ENCODE results near the gene TPRA1. TPM values are rescaled to one million over a fixed set of nuclear protein-coding genes. Genes with fewer than 3 reads are reported as not detected.

TPRA1 gene
- total and polyA plus RNA-seq, 7 experiments from 2014 or later: 13.6 to 33.8 (median 24.5) TPM

GRCh38 chr3:127544192-127544802 lies 46.2 kb downstream of the TPRA1 start:
- peak; percentile 69 for ATAC-seq
- peaks cover 4 to 13% (median 12%) of the 10 kb centered on the region in 7 donors for H3K4me1 Mint-ChIP-seq
- no peak overlapping the region for H3K27ac ChIP-seq (ENCODE audit: low read depth, low read length)
- H3K36me3 ChIP-seq (ENCODE audit: control insufficient read depth in 2 of 3, insufficient read depth in 3 of 3, low read length in 3 of 3): no peaks in the 10 kb centered on the region
- ChIA-PET POLR2A (no interaction called here), CTCF (interaction anchor here (0.6 to 1.7 kb wide), 4 partner anchors 31 to 866 kb away, joined by 3 to 6 read pairs (median 4); no protein-coding TSS in a partner anchor)
- H3K27me3 ChIP-seq (ENCODE audit: control insufficient read depth in 2 of 2, insufficient read depth in 2 of 2, low read length in 2 of 2): no peaks in the 10 kb centered on the region
- no peak overlapping the region for H3K27ac Mint-ChIP-seq
- H3K9me3 Mint-ChIP-seq: no peaks in the 10 kb centered on the region
- H3K9me3 ChIP-seq (ENCODE audit: control insufficient read depth in 2 of 3, low read length in 3 of 3): no peaks in the 10 kb centered on the region
- H3K27me3 Mint-ChIP-seq: peaks cover 0 to 14% (median 0%) of the 10 kb centered on the region in 5 donors
- intact Hi-C loops (cut with micrococcal nuclease): loop anchor here (1.0 to 10.0 kb wide), 3 partner anchors 792 to 1409 kb away; no protein-coding TSS in a partner anchor
- DNase-seq: peak; percentile 16 to 59 (median 43)
- no peak overlapping the region for H3K4me3 Mint-ChIP-seq
- no peak overlapping the region for H3K4me3 ChIP-seq (ENCODE audit: low read length)
- peaks cover 0 to 4% of the 10 kb centered on the region in 2 donors for H3K4me1 ChIP-seq (ENCODE audit: control insufficient read depth in 2 of 2, insufficient read depth in 2 of 2, low read length in 2 of 2)
- no peaks in the 10 kb centered on the region for H3K36me3 Mint-ChIP-seq

GRCh38 chr3:127543441-127543840 lies 47.1 kb downstream of the TPRA1 start:
- no peaks in the 10 kb centered on the region for H3K27me3 ChIP-seq (ENCODE audit: control insufficient read depth in 2 of 2, insufficient read depth in 2 of 2, low read length in 2 of 2)
- peaks cover 4 to 13% (median 12%) of the 10 kb centered on the region in 7 donors for H3K4me1 Mint-ChIP-seq
- no peaks in the 10 kb centered on the region for H3K9me3 ChIP-seq (ENCODE audit: control insufficient read depth in 2 of 3, low read length in 3 of 3)
- ChIA-PET CTCF (interaction anchor here (0.7 to 1.7 kb wide), 2 partner anchors 32 to 865 kb away, joined by 3 to 5 read pairs; no protein-coding TSS in a partner anchor), POLR2A (no interaction called here)
- peak overlapping the region in 1 of 9 donors; percentile 73 for H3K27ac Mint-ChIP-seq
- peaks cover 0 to 4% of the 10 kb centered on the region in 2 donors for H3K4me1 ChIP-seq (ENCODE audit: control insufficient read depth in 2 of 2, insufficient read depth in 2 of 2, low read length in 2 of 2)
- intact Hi-C loops (cut with micrococcal nuclease): loop anchor here in 1 of 2 donors (10.0 kb wide), 1 partner anchor 1409 kb away; no protein-coding TSS in a partner anchor
- no peaks in the 10 kb centered on the region for H3K36me3 ChIP-seq (ENCODE audit: control insufficient read depth in 2 of 3, insufficient read depth in 3 of 3, low read length in 3 of 3)
- ATAC-seq (no peak), DNase-seq (no peak)
- H3K4me3 ChIP-seq (ENCODE audit: low read length): no peak overlapping the region
- H3K27ac ChIP-seq (ENCODE audit: low read depth, low read length): no peak overlapping the region
- H3K4me3 Mint-ChIP-seq: no peak overlapping the region
- no peaks in the 10 kb centered on the region for H3K9me3 Mint-ChIP-seq
- H3K27me3 Mint-ChIP-seq: peaks cover 0 to 11% (median 0%) of the 10 kb centered on the region in 5 donors
- H3K36me3 Mint-ChIP-seq: no peaks in the 10 kb centered on the region

- Mint-ChIP-seq H3K36me3 (no peaks in the 10 kb centered on the region), H3K4me1 (peaks cover 0 to 11% (median 7%) of the 10 kb centered on the region in 7 donors), H3K9me3 (no peaks in the 10 kb centered on the region), H3K27ac (no peak overlapping the region), H3K27me3 (peaks cover 0 to 8% (median 0%) of the 10 kb centered on the region in 5 donors), H3K4me3 (no peak overlapping the region)
- H3K4me3 ChIP-seq (ENCODE audit: low read length): no peak overlapping the region
- ChIA-PET CTCF (interaction anchor here (1.4 kb wide), 1 partner anchor 864 kb away, joined by 3 read pairs; no protein-coding TSS in a partner anchor), POLR2A (no interaction called here)
- H3K27ac ChIP-seq (ENCODE audit: low read depth, low read length): no peak overlapping the region
- no peaks in the 10 kb centered on the region for H3K9me3 ChIP-seq (ENCODE audit: control insufficient read depth in 2 of 3, low read length in 3 of 3)
- no peaks in the 10 kb centered on the region for H3K27me3 ChIP-seq (ENCODE audit: control insufficient read depth in 2 of 2, insufficient read depth in 2 of 2, low read length in 2 of 2)
- ATAC-seq (no peak), DNase-seq (no peak)
- no peaks in the 10 kb centered on the region for H3K36me3 ChIP-seq (ENCODE audit: control insufficient read depth in 2 of 3, insufficient read depth in 3 of 3, low read length in 3 of 3)
- intact Hi-C loops (cut with micrococcal nuclease): loop anchor here in 1 of 2 donors (10.0 kb wide), 1 partner anchor 1408 kb away; no protein-coding TSS in a partner anchor
- H3K4me1 ChIP-seq (ENCODE audit: control insufficient read depth in 2 of 2, insufficient read depth in 2 of 2, low read length in 2 of 2): no peaks in the 10 kb centered on the region
Measured at GRCh38 chr3:127542441-127542952, 48.0 kb downstream of the TPRA1 start.

- Mint-ChIP-seq H3K4me1 (peaks cover 0 to 9% (median 6%) of the 10 kb centered on the region in 7 donors), H3K27me3 (peaks cover 0 to 8% (median 4%) of the 10 kb centered on the region in 5 donors), H3K4me3 (no peak overlapping the region), H3K9me3 (no peaks in the 10 kb centered on the region), H3K36me3 (no peaks in the 10 kb centered on the region), H3K27ac (no peak overlapping the region)
- POLR2A ChIA-PET: no interaction called here
- CTCF ChIA-PET: no interaction called here
- H3K4me3 ChIP-seq (ENCODE audit: low read length): no peak overlapping the region
- no peak for DNase-seq
- no peaks in the 10 kb centered on the region for H3K4me1 ChIP-seq (ENCODE audit: control insufficient read depth in 2 of 2, insufficient read depth in 2 of 2, low read length in 2 of 2)
- H3K36me3 ChIP-seq (ENCODE audit: control insufficient read depth in 2 of 3, insufficient read depth in 3 of 3, low read length in 3 of 3): no peaks in the 10 kb centered on the region
- intact Hi-C loops (cut with micrococcal nuclease): loop anchor here in 1 of 2 donors (10.0 kb wide), 1 partner anchor 1407 kb away; no protein-coding TSS in a partner anchor
- H3K27me3 ChIP-seq (ENCODE audit: control insufficient read depth in 2 of 2, insufficient read depth in 2 of 2, low read length in 2 of 2): no peaks in the 10 kb centered on the region
- H3K27ac ChIP-seq (ENCODE audit: low read depth, low read length): no peak overlapping the region
- no peaks in the 10 kb centered on the region for H3K9me3 ChIP-seq (ENCODE audit: control insufficient read depth in 2 of 3, low read length in 3 of 3)
- ATAC-seq: no peak
Measured at GRCh38 chr3:127541320-127541719, 49.2 kb downstream of the TPRA1 start.

- Mint-ChIP-seq H3K4me3 (no peak overlapping the region), H3K27me3 (peaks cover 0 to 13% (median 7%) of the 10 kb centered on the region in 5 donors), H3K36me3 (no peaks in the 10 kb centered on the region), H3K27ac (no peak overlapping the region), H3K4me1 (peaks cover 0 to 10% (median 7%) of the 10 kb centered on the region in 7 donors), H3K9me3 (no peaks in the 10 kb centered on the region)
- ATAC-seq (no peak), DNase-seq (no peak)
- Histone ChIP-seq H3K36me3 (ENCODE audit: control insufficient read depth in 2 of 3, insufficient read depth in 3 of 3, low read length in 3 of 3) (no peaks in the 10 kb centered on the region), H3K4me1 (ENCODE audit: control insufficient read depth in 2 of 2, insufficient read depth in 2 of 2, low read length in 2 of 2) (no peaks in the 10 kb centered on the region), H3K9me3 (ENCODE audit: control insufficient read depth in 2 of 3, low read length in 3 of 3) (no peaks in the 10 kb centered on the region), H3K4me3 (ENCODE audit: low read length) (no peak overlapping the region), H3K27ac (ENCODE audit: low read depth, low read length) (no peak overlapping the region), H3K27me3 (ENCODE audit: control insufficient read depth in 2 of 2, insufficient read depth in 2 of 2, low read length in 2 of 2) (no peaks in the 10 kb centered on the region)
- intact Hi-C loops (cut with micrococcal nuclease): loop anchor here in 1 of 2 donors (10.0 kb wide), 1 partner anchor 1405 kb away; no protein-coding TSS in a partner anchor
- POLR2A ChIA-PET: no interaction called here
- CTCF ChIA-PET: no interaction called here
Measured at GRCh38 chr3:127539366-127540060, 51.0 kb downstream of the TPRA1 start.

- Histone ChIP-seq H3K27me3 (ENCODE audit: control insufficient read depth in 2 of 2, insufficient read depth in 2 of 2, low read length in 2 of 2) (no peaks in the 10 kb centered on the region), H3K9me3 (ENCODE audit: control insufficient read depth in 2 of 3, low read length in 3 of 3) (no peaks in the 10 kb centered on the region), H3K36me3 (ENCODE audit: control insufficient read depth in 2 of 3, insufficient read depth in 3 of 3, low read length in 3 of 3) (no peaks in the 10 kb centered on the region), H3K27ac (ENCODE audit: low read depth, low read length) (no peak overlapping the region), H3K4me1 (ENCODE audit: control insufficient read depth in 2 of 2, insufficient read depth in 2 of 2, low read length in 2 of 2) (no peaks in the 10 kb centered on the region), H3K4me3 (ENCODE audit: low read length) (no peak overlapping the region)
- ChIA-PET POLR2A (no interaction called here), CTCF (no interaction called here)
- Mint-ChIP-seq H3K27me3 (peaks cover 0 to 13% (median 7%) of the 10 kb centered on the region in 5 donors), H3K36me3 (no peaks in the 10 kb centered on the region), H3K27ac (no peak overlapping the region), H3K9me3 (no peaks in the 10 kb centered on the region), H3K4me3 (no peak overlapping the region), H3K4me1 (peaks cover 0 to 10% (median 7%) of the 10 kb centered on the region in 7 donors)
- ATAC-seq (no peak), DNase-seq (no peak)
- intact Hi-C loops (cut with micrococcal nuclease): no loop called here
Measured at GRCh38 chr3:127538569-127538968, 52.0 kb downstream of the TPRA1 start.

Measured in naive thymus-derived CD4-positive, alpha-beta T cell (primary cell).